Adrenal gland (tissue), 5 donors: ENCODE data around the gene DBI.

Experiments used
- POLR2A ChIP-seq, 2 donors: fragments of 450-650 bp; IDR thresholded peaks; one replicate each; pipeline ENCODE4 v1.6.1; 2017; ENCODE audit warnings: antibody characterized with exemption in 2 of 2, mild to moderate bottlenecking in 2 of 2, moderate library complexity in 1 of 2
- TF ChIP-seq, protein P1 (sequence below), 6 experiments: fragments of 450-650 bp in 4 of 6; fragments of 200-600 bp in 2 of 6; sonication (generic) in 1 of 6; IDR thresholded peaks; 1 replicate in 5 of 6; 2 replicates in 1 of 6; pipeline versions ENCODE4 v1.5.1 to v1.8.0; 2016 to 2021; ENCODE audit warnings: antibody characterized with exemption in 6 of 6, mild to moderate bottlenecking in 2 of 6, moderate library complexity in 1 of 6
- donor health status: DM: no; HTN: no; CAD: no.

DNA sequence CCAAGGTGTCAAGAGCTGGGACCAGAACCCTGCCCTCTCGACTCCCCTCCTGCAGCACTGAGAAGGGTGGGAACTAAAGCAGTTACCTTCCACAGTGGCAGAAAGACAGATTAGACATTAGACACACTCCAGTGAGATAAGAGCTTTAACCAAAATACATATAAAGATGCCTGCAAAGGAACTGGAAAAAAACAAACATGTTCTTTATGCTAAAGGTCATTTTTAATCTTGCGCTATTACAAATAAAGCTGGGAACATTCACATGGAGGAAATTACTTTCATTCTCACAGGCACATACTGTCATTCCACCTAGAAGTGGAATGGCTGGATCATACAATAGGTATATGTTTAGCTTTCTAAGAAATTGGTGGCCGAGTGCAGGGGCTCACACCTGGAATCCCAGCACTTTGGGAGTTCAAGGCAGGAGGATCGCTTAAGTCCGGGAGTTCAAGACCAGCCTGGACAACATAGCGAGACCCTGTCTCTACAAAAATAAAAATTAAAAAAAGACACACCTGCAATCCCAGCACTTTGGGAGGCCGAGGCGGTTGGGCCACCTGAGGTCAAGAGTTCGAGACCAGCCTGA is 42.0 kb upstream of the DBI start:
- TF ChIP-seq, protein P1, sequence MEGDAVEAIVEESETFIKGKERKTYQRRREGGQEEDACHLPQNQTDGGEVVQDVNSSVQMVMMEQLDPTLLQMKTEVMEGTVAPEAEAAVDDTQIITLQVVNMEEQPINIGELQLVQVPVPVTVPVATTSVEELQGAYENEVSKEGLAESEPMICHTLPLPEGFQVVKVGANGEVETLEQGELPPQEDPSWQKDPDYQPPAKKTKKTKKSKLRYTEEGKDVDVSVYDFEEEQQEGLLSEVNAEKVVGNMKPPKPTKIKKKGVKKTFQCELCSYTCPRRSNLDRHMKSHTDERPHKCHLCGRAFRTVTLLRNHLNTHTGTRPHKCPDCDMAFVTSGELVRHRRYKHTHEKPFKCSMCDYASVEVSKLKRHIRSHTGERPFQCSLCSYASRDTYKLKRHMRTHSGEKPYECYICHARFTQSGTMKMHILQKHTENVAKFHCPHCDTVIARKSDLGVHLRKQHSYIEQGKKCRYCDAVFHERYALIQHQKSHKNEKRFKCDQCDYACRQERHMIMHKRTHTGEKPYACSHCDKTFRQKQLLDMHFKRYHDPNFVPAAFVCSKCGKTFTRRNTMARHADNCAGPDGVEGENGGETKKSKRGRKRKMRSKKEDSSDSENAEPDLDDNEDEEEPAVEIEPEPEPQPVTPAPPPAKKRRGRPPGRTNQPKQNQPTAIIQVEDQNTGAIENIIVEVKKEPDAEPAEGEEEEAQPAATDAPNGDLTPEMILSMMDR (IDR thresholded peaks at IDR 0.05), result no peak
- no peak for TF ChIP-seq POLR2A (IDR thresholded peaks at IDR 0.05)
